ENCODE measurements around the gene CAPN7.

Gene CAPN7

DNA sequence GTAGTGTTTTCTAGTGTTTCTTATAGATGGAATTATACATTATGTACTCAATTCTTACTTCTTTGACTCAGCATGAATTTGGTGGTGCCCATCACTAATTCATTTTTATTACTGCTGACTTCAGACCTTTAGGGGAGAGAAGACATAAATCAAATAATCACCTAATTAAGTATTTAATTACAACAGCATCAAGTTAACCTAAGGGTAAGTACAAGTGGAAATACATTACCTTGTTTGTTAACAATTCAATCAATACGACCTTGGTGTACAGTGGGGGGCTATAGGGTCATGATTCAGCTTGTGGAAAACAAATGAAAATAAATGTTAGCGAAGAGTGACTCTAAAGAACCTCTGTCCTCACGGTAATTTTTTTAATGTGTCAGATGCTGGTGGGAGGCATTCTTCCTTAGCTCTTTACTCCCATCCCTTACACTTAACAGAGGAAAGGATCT, 538 bp upstream of the CAPN7 start:
- Histone ChIP-seq H3K36me3 (ENCODE audit: control insufficient read depth in 1 of 2, insufficient read depth in 2 of 2, low read length in 2 of 2) (no peaks in the 10 kb centered on the region), H3K9ac (ENCODE audit: low read length) (peak overlapping the region; percentile 42), H2BK120ac (ENCODE audit: insufficient read depth, low read length, poor library complexity) (no peak overlapping the region), H3K4me3 (ENCODE audit: low read depth, low read length) (peak overlapping the region; percentile 96), H2AFZ (ENCODE audit: insufficient read depth, low read length, poor library complexity) (peak overlapping the region; percentile 7), H3K9me3 (ENCODE audit: insufficient read depth, low read depth, low read length) (no peaks in the 10 kb centered on the region), H3K27me3 (ENCODE audit: insufficient read depth, low read length) (no peaks in the 10 kb centered on the region), H4K12ac (ENCODE audit: low read depth, low read length) (no peak overlapping the region), H3K4me1 (ENCODE audit: control insufficient read depth in 1 of 2, insufficient read depth in 2 of 2, low read length in 2 of 2) (peaks cover 0 to 2% of the 10 kb centered on the region in 2 experiments), H3K23ac (ENCODE audit: low read length) (no peak overlapping the region), H3K79me1 (ENCODE audit: low read length) (peaks cover 6% of the 10 kb centered on the region), H4K91ac (ENCODE audit: low read depth, low read length) (no peak overlapping the region), H2BK5ac (ENCODE audit: low read depth, low read length, poor library complexity) (no peak overlapping the region), H2BK12ac (ENCODE audit: low read length) (no peak overlapping the region), H3K18ac (ENCODE audit: low read length) (no peak overlapping the region), H4K8ac (ENCODE audit: low read depth, low read length) (peak overlapping the region; percentile 3), H3K14ac (ENCODE audit: low read length) (no peak overlapping the region), H3K79me2 (ENCODE audit: control insufficient read depth, insufficient read depth, low read length, poor library complexity) (peaks cover 8% of the 10 kb centered on the region), H2AK5ac (ENCODE audit: low read length) (no peak overlapping the region), H3K4me2 (ENCODE audit: low read length) (peak overlapping the region; percentile 85), H3K4ac (ENCODE audit: low read depth, low read length) (no peak overlapping the region), H3K27ac (ENCODE audit: low read depth, low read length) (no peak overlapping the region)
- DNase-seq, result no peak
- no CpG with 5 or more reads among the region's 3 CpGs for WGBS (ENCODE audit: extremely low coverage, insufficient coverage, insufficient read length)

DNA sequence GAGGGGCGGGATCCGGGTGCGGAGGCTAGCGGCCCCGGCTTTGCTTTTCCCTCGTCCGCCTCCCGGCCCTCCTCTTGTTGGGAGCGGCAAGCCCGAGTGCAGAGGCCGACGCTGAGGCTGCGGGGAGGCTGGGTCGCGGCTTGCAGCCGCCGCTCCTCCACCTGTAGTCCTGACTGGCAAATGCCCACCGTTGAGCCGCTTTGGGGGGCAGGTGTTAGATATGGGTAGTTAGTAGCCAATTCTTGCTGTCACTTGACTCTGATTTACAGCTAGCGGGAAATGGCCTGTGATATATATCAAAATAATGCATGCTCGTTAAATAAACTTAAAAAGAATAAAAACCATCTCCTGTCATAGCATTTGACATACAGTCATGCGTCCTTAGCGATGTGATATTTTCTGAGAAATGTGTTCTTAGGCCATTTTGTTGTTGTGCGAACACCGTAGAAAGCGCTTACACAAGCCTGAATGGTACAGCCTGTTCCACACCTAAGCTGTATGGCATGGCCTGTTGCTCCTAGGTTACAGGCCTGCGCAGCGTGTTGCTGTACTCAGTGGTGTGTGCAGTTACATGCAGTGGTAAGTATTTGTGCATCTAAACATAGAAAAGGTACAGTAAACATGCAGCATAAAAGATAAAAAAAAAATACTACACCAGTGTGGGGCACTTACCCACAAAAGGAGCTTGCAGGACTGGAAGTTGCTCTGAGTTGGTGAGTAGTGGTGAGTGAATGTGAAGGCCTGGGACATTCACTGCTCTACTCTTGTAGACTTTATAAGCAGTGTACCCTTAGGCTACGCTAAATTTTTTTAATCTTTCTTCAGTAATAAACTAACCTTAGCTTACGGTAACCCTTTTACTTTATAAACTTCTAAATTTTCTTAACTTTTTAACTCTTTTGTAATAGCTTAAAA, 873 bp downstream of the CAPN7 start:
- peak overlapping the region; percentile 26 for H2BK120ac ChIP-seq (ENCODE audit: insufficient read depth, low read length, poor library complexity)
- no peak overlapping the region for H2AK5ac ChIP-seq (ENCODE audit: low read length)
- peaks cover 8% of the 10 kb centered on the region for H3K79me2 ChIP-seq (ENCODE audit: control insufficient read depth, insufficient read depth, low read length, poor library complexity)
- H3K79me1 ChIP-seq (ENCODE audit: low read length), result peaks cover 6% of the 10 kb centered on the region
- peak overlapping the region; percentile 50 for H2BK5ac ChIP-seq (ENCODE audit: low read depth, low read length, poor library complexity)
- peak overlapping the region; percentile 72 for H3K27ac ChIP-seq (ENCODE audit: low read depth, low read length)
- 100% methylated on average over 1 of the region's 30 CpGs for WGBS (ENCODE audit: extremely low coverage, insufficient coverage, insufficient read length)
- peak; percentile 12 to 52 for DNase-seq
- no peak overlapping the region for H2BK12ac ChIP-seq (ENCODE audit: low read length)
- H3K23ac ChIP-seq (ENCODE audit: low read length), result no peak overlapping the region
- H3K4me3 ChIP-seq (ENCODE audit: low read depth, low read length), result peak overlapping the region; percentile 96
- peaks cover 2 to 3% of the 10 kb centered on the region in 2 experiments for H3K36me3 ChIP-seq (ENCODE audit: control insufficient read depth in 1 of 2, insufficient read depth in 2 of 2, low read length in 2 of 2)
- H3K9me3 ChIP-seq (ENCODE audit: insufficient read depth, low read depth, low read length), result no peaks in the 10 kb centered on the region
- peak overlapping the region; percentile 79 for H2AFZ ChIP-seq (ENCODE audit: insufficient read depth, low read length, poor library complexity)
- peak overlapping the region; percentile 75 for H3K14ac ChIP-seq (ENCODE audit: low read length)
- H4K91ac ChIP-seq (ENCODE audit: low read depth, low read length), result peak overlapping the region; percentile 70
- H4K8ac ChIP-seq (ENCODE audit: low read depth, low read length), result peak overlapping the region; percentile 90
- peak overlapping the region; percentile 38 for H3K4ac ChIP-seq (ENCODE audit: low read depth, low read length)
- H3K4me1 ChIP-seq (ENCODE audit: control insufficient read depth in 1 of 2, insufficient read depth in 2 of 2, low read length in 2 of 2), result peaks cover 0 to 2% of the 10 kb centered on the region in 2 experiments
- no peaks in the 10 kb centered on the region for H3K27me3 ChIP-seq (ENCODE audit: insufficient read depth, low read length)
- H3K4me2 ChIP-seq (ENCODE audit: low read length), result peak overlapping the region; percentile 85
- H3K18ac ChIP-seq (ENCODE audit: low read length), result peak overlapping the region; percentile 54
- peak overlapping the region; percentile 98 for H3K9ac ChIP-seq (ENCODE audit: low read length)
- no peak overlapping the region for H4K12ac ChIP-seq (ENCODE audit: low read depth, low read length)

DNA sequence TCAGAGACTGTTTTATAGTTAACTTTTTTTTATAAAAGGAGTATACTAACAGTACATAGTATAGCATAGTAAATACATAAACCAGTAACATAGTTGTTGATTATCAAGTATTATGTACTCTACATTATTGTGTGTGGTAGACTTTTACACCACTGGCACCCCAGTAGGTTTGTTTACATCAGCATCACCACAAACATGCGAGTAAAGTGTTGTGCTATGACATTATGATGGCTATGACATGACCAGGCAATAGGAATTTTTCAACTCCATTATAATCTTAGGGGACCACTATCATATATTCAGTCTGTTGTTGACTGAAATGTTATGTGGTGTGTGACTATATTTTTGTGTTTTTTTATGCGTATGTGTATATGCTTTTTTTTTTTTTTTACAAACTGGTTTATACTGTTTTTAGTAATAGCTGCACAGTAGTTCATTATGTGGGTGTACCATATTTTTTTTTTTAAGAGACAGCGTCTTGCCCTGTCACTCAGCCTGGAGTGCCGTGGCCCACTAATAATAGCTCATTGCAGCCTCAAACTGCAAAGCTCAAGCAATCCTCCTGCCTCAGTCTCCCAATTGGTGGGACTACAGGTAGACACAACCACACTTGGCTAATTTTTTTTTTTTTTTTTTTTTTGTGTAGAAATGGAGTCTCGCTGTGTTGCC, 1.9 kb downstream of the CAPN7 start:
- no peak for DNase-seq
- Histone ChIP-seq H4K8ac (ENCODE audit: low read depth, low read length) (no peak overlapping the region), H4K12ac (ENCODE audit: low read depth, low read length) (no peak overlapping the region), H2BK5ac (ENCODE audit: low read depth, low read length, poor library complexity) (no peak overlapping the region), H3K23ac (ENCODE audit: low read length) (no peak overlapping the region), H3K4ac (ENCODE audit: low read depth, low read length) (peak overlapping the region; percentile 73), H3K14ac (ENCODE audit: low read length) (no peak overlapping the region), H3K4me2 (ENCODE audit: low read length) (no peak overlapping the region), H4K91ac (ENCODE audit: low read depth, low read length) (no peak overlapping the region), H2AFZ (ENCODE audit: insufficient read depth, low read length, poor library complexity) (no peak overlapping the region), H3K18ac (ENCODE audit: low read length) (no peak overlapping the region), H2BK120ac (ENCODE audit: insufficient read depth, low read length, poor library complexity) (no peak overlapping the region), H3K79me1 (ENCODE audit: low read length) (peaks cover 6% of the 10 kb centered on the region), H3K4me3 (ENCODE audit: low read depth, low read length) (no peak overlapping the region), H3K79me2 (ENCODE audit: control insufficient read depth, insufficient read depth, low read length, poor library complexity) (peaks cover 8% of the 10 kb centered on the region), H3K27ac (ENCODE audit: low read depth, low read length) (no peak overlapping the region), H3K4me1 (ENCODE audit: control insufficient read depth in 1 of 2, insufficient read depth in 2 of 2, low read length in 2 of 2) (peaks cover 0 to 2% of the 10 kb centered on the region in 2 experiments), H3K27me3 (ENCODE audit: insufficient read depth, low read length) (no peaks in the 10 kb centered on the region), H3K36me3 (ENCODE audit: control insufficient read depth in 1 of 2, insufficient read depth in 2 of 2, low read length in 2 of 2) (peaks cover 2 to 3% of the 10 kb centered on the region in 2 experiments), H2BK12ac (ENCODE audit: low read length) (no peak overlapping the region), H2AK5ac (ENCODE audit: low read length) (no peak overlapping the region), H3K9me3 (ENCODE audit: insufficient read depth, low read depth, low read length) (no peaks in the 10 kb centered on the region), H3K9ac (ENCODE audit: low read length) (no peak overlapping the region)
- no CpG with 5 or more reads among the region's 5 CpGs for WGBS (ENCODE audit: extremely low coverage, insufficient coverage, insufficient read length)

DNA sequence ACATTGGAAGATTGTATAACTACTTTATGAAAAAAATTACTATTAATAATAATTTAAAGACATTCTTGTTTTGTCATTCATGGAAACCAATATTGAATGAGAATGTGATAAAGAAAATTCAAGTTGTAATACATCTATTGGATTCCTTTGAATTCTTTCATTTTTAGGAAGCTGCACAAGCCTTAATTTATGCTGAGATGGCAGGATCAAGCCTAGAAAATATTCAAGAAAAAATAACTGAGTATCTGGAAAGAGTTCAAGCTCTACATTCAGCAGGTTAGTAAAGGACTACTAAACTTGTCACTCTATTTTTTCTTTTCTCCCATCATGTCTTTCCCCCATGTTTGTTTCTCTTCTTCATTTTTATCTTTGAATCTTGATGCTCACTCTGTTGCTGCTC, 5.9 kb downstream of the CAPN7 start:
- Histone ChIP-seq H3K27ac (ENCODE audit: low read depth, low read length) (no peak overlapping the region), H3K18ac (ENCODE audit: low read length) (no peak overlapping the region), H3K36me3 (ENCODE audit: control insufficient read depth in 1 of 2, insufficient read depth in 2 of 2, low read length in 2 of 2) (peaks cover 7 to 12% of the 10 kb centered on the region in 2 experiments), H4K91ac (ENCODE audit: low read depth, low read length) (no peak overlapping the region), H2AK5ac (ENCODE audit: low read length) (no peak overlapping the region), H3K27me3 (ENCODE audit: insufficient read depth, low read length) (no peaks in the 10 kb centered on the region), H2BK12ac (ENCODE audit: low read length) (no peak overlapping the region), H3K4me1 (ENCODE audit: control insufficient read depth in 1 of 2, insufficient read depth in 2 of 2, low read length in 2 of 2) (peaks cover 0 to 2% of the 10 kb centered on the region in 2 experiments), H3K4me2 (ENCODE audit: low read length) (no peak overlapping the region), H2BK120ac (ENCODE audit: insufficient read depth, low read length, poor library complexity) (no peak overlapping the region), H3K4ac (ENCODE audit: low read depth, low read length) (no peak overlapping the region), H3K4me3 (ENCODE audit: low read depth, low read length) (no peak overlapping the region), H3K9ac (ENCODE audit: low read length) (no peak overlapping the region), H2BK5ac (ENCODE audit: low read depth, low read length, poor library complexity) (no peak overlapping the region), H3K23ac (ENCODE audit: low read length) (no peak overlapping the region), H3K79me1 (ENCODE audit: low read length) (no peaks in the 10 kb centered on the region), H3K14ac (ENCODE audit: low read length) (no peak overlapping the region), H2AFZ (ENCODE audit: insufficient read depth, low read length, poor library complexity) (no peak overlapping the region), H3K79me2 (ENCODE audit: control insufficient read depth, insufficient read depth, low read length, poor library complexity) (peaks cover 1% of the 10 kb centered on the region), H4K12ac (ENCODE audit: low read depth, low read length) (no peak overlapping the region), H3K9me3 (ENCODE audit: insufficient read depth, low read depth, low read length) (no peaks in the 10 kb centered on the region), H4K8ac (ENCODE audit: low read depth, low read length) (no peak overlapping the region)
- no peak for DNase-seq
